Inflammatory macrophage treated with lipopolysaccharide for 4 hours (primary cell): ENCODE results near the gene CHST1.

Source experiments
- DNase-seq: peaks from one replicate; pipeline ENCODE4 v3.0.0-alpha.2; 2020

Gene CHST1

GRCh38 chr11:45659031-45659817, 6.2 kb downstream of the CHST1 start:
- DNase-seq, result no peak

GRCh38 chr11:45658292-45658991, 7.0 kb downstream of the CHST1 start:
- peak; percentile 36 for DNase-seq

GRCh38 chr11:45657496-45658260, 7.7 kb downstream of the CHST1 start:
- DNase-seq, result no peak

- DNase-seq, result no peak
Measured at GRCh38 chr11:45655831-45656230, 9.6 kb downstream of the CHST1 start.

GRCh38 chr11:45655347-45655756, 10.1 kb downstream of the CHST1 start:
- peak; percentile 52 for DNase-seq

- DNase-seq, result no peak
Measured at GRCh38 chr11:45655012-45655283, 10.5 kb downstream of the CHST1 start.

- no peak for DNase-seq
Measured at GRCh38 chr11:45654231-45655011, 11.0 kb downstream of the CHST1 start.

- no peak for DNase-seq
Measured at GRCh38 chr11:45653277-45653676, 12.1 kb downstream of the CHST1 start.

- DNase-seq, result no peak
Measured at GRCh38 chr11:45652781-45653180, 12.6 kb downstream of the CHST1 start.

- DNase-seq, result no peak
Measured at GRCh38 chr11:45651841-45652749, 13.3 kb downstream of the CHST1 start.

- no peak for DNase-seq
Measured at GRCh38 chr11:45651156-45651555, 14.3 kb downstream of the CHST1 start.

- DNase-seq, result no peak
Measured at GRCh38 chr11:45650166-45651095, 15.0 kb downstream of the CHST1 start.

- DNase-seq, result no peak
Measured at GRCh38 chr11:45649544-45650165, 15.8 kb downstream of the CHST1 start.

GRCh38 chr11:45648931-45649330, 16.5 kb downstream of the CHST1 start:
- no peak for DNase-seq

- DNase-seq, result no peak
Measured at GRCh38 chr11:45647786-45648185, 17.6 kb downstream of the CHST1 start.

GRCh38 chr11:45647329-45647728, 18.1 kb downstream of the CHST1 start:
- DNase-seq, result no peak

GRCh38 chr11:45646275-45646927, 19.0 kb downstream of the CHST1 start:
- peak; percentile 20 for DNase-seq

- no peak for DNase-seq
Measured at GRCh38 chr11:45644981-45645889, 20.2 kb downstream of the CHST1 start.
